Hepatocyte (in vitro differentiated cells): Measurements from ENCODE around the gene ABCA2. TPM values are rescaled to one million over a fixed set of nuclear protein-coding genes. Genes with fewer than 3 reads are reported as not detected.

Experiments used
- DNase-seq: peaks from one replicate; pipeline ENCODE4 v3.0.0-alpha.2; 2016; ENCODE audit warnings: low spot score
- H2AFZ ChIP-seq: fragments of 200-600 bp; sonication (generic); 2 replicates; pipeline ENCODE4 v1.6.0; 2016; ENCODE audit warnings: antibody characterized with exemption, mild to moderate bottlenecking
- H3K27ac ChIP-seq: fragments of 200-600 bp; sonication (generic); 2 replicates; pipeline ENCODE4 v1.5.1; 2016; ENCODE audit warnings: mild to moderate bottlenecking
- H3K27me3 ChIP-seq: fragments of 200-600 bp; sonication (generic); 2 replicates; pipeline ENCODE4 v1.6.1; 2016
- H3K36me3 ChIP-seq: fragments of 200-600 bp; sonication (generic); replicated peaks from 2 replicates; pipeline ENCODE4 v1.5.1; 2016; ENCODE audit warnings: low read depth; ENCODE audit not compliant: insufficient read depth
- H3K4me1 ChIP-seq: fragments of 200-600 bp; sonication (generic); 2 replicates; pipeline ENCODE4 v1.5.1; 2016; ENCODE audit warnings: mild to moderate bottlenecking, moderate library complexity; ENCODE audit not compliant: insufficient read depth
- H3K4me2 ChIP-seq: fragments of 200-600 bp; sonication (generic); 2 replicates; pipeline ENCODE4 v1.6.0; 2016
- H3K4me3 ChIP-seq: fragments of 200-600 bp; sonication (generic); 2 replicates; pipeline ENCODE4 v1.5.1; 2016; ENCODE audit warnings: mild to moderate bottlenecking
- H3K79me2 ChIP-seq: fragments of 200-600 bp; sonication (generic); 2 replicates; pipeline ENCODE4 v1.6.0; 2017; ENCODE audit warnings: mild to moderate bottlenecking
- H3K9me2 ChIP-seq: fragments of 200-600 bp; sonication (generic); replicated peaks from 2 replicates; pipeline ENCODE4 v1.6.0; 2017; ENCODE audit warnings: mild to moderate bottlenecking; ENCODE audit not compliant: insufficient read depth
- H3K9me3 ChIP-seq: fragments of 200-600 bp; sonication (generic); 2 replicates; pipeline ENCODE4 v1.5.1; 2016; ENCODE audit warnings: low read depth, mild to moderate bottlenecking
- H4K20me1 ChIP-seq: fragments of 200-600 bp; sonication (generic); 2 replicates; pipeline ENCODE4 v1.6.0; 2016; ENCODE audit warnings: mild to moderate bottlenecking; ENCODE audit not compliant: insufficient read depth, poor library complexity, severe bottlenecking
- CTCF ChIP-seq: fragments of 200-600 bp; sonication (generic); IDR thresholded peaks from 2 replicates; pipeline ENCODE4 v1.5.1; 2016; ENCODE audit warnings: antibody characterized with exemption, mild to moderate bottlenecking; ENCODE audit not compliant: poor library complexity
- EZH2 ChIP-seq: fragments of 200-600 bp; sonication (generic); IDR thresholded peaks from 2 replicates; pipeline ENCODE4 v1.6.1; 2016; ENCODE audit warnings: antibody characterized with exemption, mild to moderate bottlenecking, borderline replicate concordance
- EZH2phosphoT487 ChIP-seq: fragments of 200-600 bp; sonication (generic); IDR thresholded peaks from one replicate; pipeline ENCODE4 v1.6.1; 2018; ENCODE audit warnings: antibody characterized with exemption, mild to moderate bottlenecking, low read depth, moderate library complexity; ENCODE audit not compliant: unreplicated experiment, severe bottlenecking
- WGBS: methylation state at CpG from one replicate; pipeline ENCODE4 v1.1.6; 2016; ENCODE audit warnings: low lambda C conversion rate; ENCODE audit errors: missing lambda C conversion rate; 5-methylcytosine and 5-hydroxymethylcytosine counted together
- polyA plus RNA-seq: library from polyadenylated mRNA; unstranded; fragments of >200 nt; fragmentation: Nextera tagmentation; extraction: Ambion mirVana; gene quantifications from 2 replicates; pipeline ENCODE4 v1.2.1, GENCODE V29; 2016
- total RNA-seq: library from RNA; depleted of rRNA; stranded (reverse); fragments of >200 nt; gene quantifications from 2 replicates; pipeline ENCODE4 v1.2.3, GENCODE V29; 2014

ABCA2 gene
- total and polyA plus RNA-seq, 2 experiments from 2014 or later, result 14.6 to 15.6 TPM

DNA sequence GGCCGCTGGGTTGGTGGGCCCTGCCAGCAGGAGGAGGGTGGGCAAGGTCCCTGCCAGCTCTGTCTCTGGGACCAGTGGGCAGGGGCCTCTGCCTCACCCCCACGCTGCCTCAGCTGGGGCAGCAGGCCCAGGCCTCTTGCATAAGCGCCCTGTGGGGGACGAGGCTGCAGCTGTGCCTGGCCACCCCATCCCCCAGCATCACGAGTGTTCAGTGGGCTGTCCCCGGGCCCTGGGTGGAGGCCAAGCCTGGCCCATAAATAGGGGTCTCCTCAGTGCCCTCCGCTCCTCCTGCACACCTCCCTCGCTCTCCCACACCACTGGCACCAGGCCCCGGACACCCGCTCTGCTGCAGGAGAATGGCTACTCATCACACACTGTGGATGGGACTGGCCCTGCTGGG is 50.8 kb downstream of the ABCA2 start, which contains the start of gene PTGDS:
TSS of gene PTGDS (plus strand) at position 282 of the 400 bp plus-strand sequence. CDS start at position 357, 75 bp downstream.
- no peaks in the 10 kb centered on the region for H3K79me2 ChIP-seq
- no peaks in the 10 kb centered on the region for H3K9me2 ChIP-seq
- H3K4me2 ChIP-seq, result peak within 1 kb of the TSS; percentile 90
- H3K9me3 ChIP-seq, result no peaks in the 10 kb centered on the region
- DNase-seq, result no peak
- no peak for TF ChIP-seq CTCF
- TF ChIP-seq EZH2, result no peak
- no peak for TF ChIP-seq EZH2phosphoT487
- H3K27me3 ChIP-seq, result no peaks in the 10 kb centered on the region
- peak within 1 kb of the TSS; percentile 37 for H2AFZ ChIP-seq
- 85% methylated on average over 10 of the region's 10 CpGs for WGBS
- peak within 1 kb of the TSS; percentile 49 for H3K4me3 ChIP-seq
- H3K27ac ChIP-seq, result no peak within 1 kb of the TSS
- H4K20me1 ChIP-seq, result no peaks in the 10 kb centered on the region
- no peaks in the 10 kb centered on the region for H3K36me3 ChIP-seq
- H3K4me1 ChIP-seq, result no peaks in the 10 kb centered on the region

GRCh38 chr9:136975644-136976043 is 52.4 kb downstream of the ABCA2 start:
- Histone ChIP-seq H3K4me3 (no peak overlapping the region), H3K27me3 (no peaks in the 10 kb centered on the region), H3K4me2 (no peak overlapping the region), H3K9me3 (no peaks in the 10 kb centered on the region), H3K9me2 (no peaks in the 10 kb centered on the region), H3K79me2 (no peaks in the 10 kb centered on the region), H2AFZ (no peak overlapping the region), H4K20me1 (no peaks in the 10 kb centered on the region), H3K27ac (no peak overlapping the region), H3K36me3 (no peaks in the 10 kb centered on the region), H3K4me1 (no peaks in the 10 kb centered on the region)
- 86% methylated on average over 13 of the region's 14 CpGs for WGBS
- DNase-seq, result no peak
- TF ChIP-seq CTCF (no peak), EZH2phosphoT487 (no peak), EZH2 (no peak)

- H3K9me2 ChIP-seq, result no peaks in the 10 kb centered on the region
- no peak overlapping the region for H3K4me2 ChIP-seq
- no peaks in the 10 kb centered on the region for H3K4me1 ChIP-seq
- no peak overlapping the region for H3K27ac ChIP-seq
- H2AFZ ChIP-seq, result no peak overlapping the region
- no peaks in the 10 kb centered on the region for H3K27me3 ChIP-seq
- H3K36me3 ChIP-seq, result no peaks in the 10 kb centered on the region
- no peak for TF ChIP-seq EZH2phosphoT487
- no peak for TF ChIP-seq CTCF
- no peak for TF ChIP-seq EZH2
- DNase-seq, result no peak
- no peaks in the 10 kb centered on the region for H4K20me1 ChIP-seq
- H3K4me3 ChIP-seq, result no peak overlapping the region
- no peaks in the 10 kb centered on the region for H3K79me2 ChIP-seq
- H3K9me3 ChIP-seq, result no peaks in the 10 kb centered on the region
- WGBS, result 80% methylated on average over 15 of the region's 15 CpGs
Observed at GRCh38 chr9:136974817-136975535, 53.1 kb downstream of the ABCA2 start.
